Tibial nerve (tissue), 4 donors: ENCODE measurements around the gene TBCD. TPM values are rescaled to one million over a fixed set of nuclear protein-coding genes. Genes with fewer than 3 reads are reported as not detected.

ENCODE experiments used
- DNase-seq, 2 donors: peaks; one replicate each; pipeline ENCODE4 v3.0.0-alpha.2; 2019; ENCODE audit warnings: low spot score in 2 of 2
- H3K27ac ChIP-seq, 4 donors: fragments of 200-600 bp; sonication (generic) in 3 of 4; one replicate each; pipeline ENCODE4 v1.5.1; 2017 to 2019; ENCODE audit warnings: mild to moderate bottlenecking in 1 of 4
- H3K27me3 ChIP-seq, 2 donors: fragments of 200-600 bp; sonication (generic) in 1 of 2; one replicate each; pipeline versions ENCODE4 v1.5.1 to v1.6.0; 2017 to 2019
- H3K36me3 ChIP-seq, 3 donors: fragments of 200-600 bp; sonication (generic); one replicate each; pipeline ENCODE4 v1.5.1; 2018 to 2019
- H3K4me1 ChIP-seq, 4 donors: fragments of 200-600 bp; sonication (generic) in 3 of 4; one replicate each; pipeline ENCODE4 v1.5.1; 2017 to 2019
- H3K4me3 ChIP-seq, 4 donors: fragments of 200-600 bp; sonication (generic) in 3 of 4; one replicate each; pipeline ENCODE4 v1.5.1; 2017 to 2019; ENCODE audit warnings: mild to moderate bottlenecking in 1 of 4, moderate library complexity in 1 of 4
- H3K9me3 ChIP-seq, 4 donors: fragments of 200-600 bp; sonication (generic) in 3 of 4; one replicate each; pipeline ENCODE4 v1.5.1; 2017 to 2019
- EP300 ChIP-seq, 2 donors: sonication (generic); formaldehyde crosslinking; IDR thresholded peaks; one replicate each; pipeline ENCODE4 v1.6.1; 2017; ENCODE audit warnings: antibody characterized with exemption in 2 of 2, mild to moderate bottlenecking in 1 of 2
- POLR2A ChIP-seq, 2 donors: fragments of 450-650 bp; IDR thresholded peaks; one replicate each; pipeline ENCODE4 v1.6.1; 2017; ENCODE audit warnings: antibody characterized with exemption in 2 of 2, mild to moderate bottlenecking in 2 of 2, moderate library complexity in 2 of 2
- WGBS, 2 donors: methylation state at CpG; one replicate each; pipeline ENCODE4 v1.1.5; 2018; 5-methylcytosine and 5-hydroxymethylcytosine counted together
- total RNA-seq, 4 donors: library from RNA; depleted of rRNA; stranded (reverse); fragments of >200 nt; gene quantifications; one replicate each; pipeline ENCODE4 v1.1.0, GENCODE V29; 2016
- TF ChIP-seq, protein P1 (sequence below), 5 experiments: fragments of 200-600 bp in 3 of 5; fragments of 450-650 bp in 2 of 5; sonication (generic) in 3 of 5; IDR thresholded peaks; one replicate each; pipeline ENCODE4 v1.5.1; 2016 to 2019; ENCODE audit warnings: antibody characterized with exemption in 5 of 5, mild to moderate bottlenecking in 3 of 5, moderate library complexity in 2 of 5

Gene TBCD
- total RNA-seq, 4 donors from 2014 or later, result 42.6 to 115 (median 87.9) TPM

DNA sequence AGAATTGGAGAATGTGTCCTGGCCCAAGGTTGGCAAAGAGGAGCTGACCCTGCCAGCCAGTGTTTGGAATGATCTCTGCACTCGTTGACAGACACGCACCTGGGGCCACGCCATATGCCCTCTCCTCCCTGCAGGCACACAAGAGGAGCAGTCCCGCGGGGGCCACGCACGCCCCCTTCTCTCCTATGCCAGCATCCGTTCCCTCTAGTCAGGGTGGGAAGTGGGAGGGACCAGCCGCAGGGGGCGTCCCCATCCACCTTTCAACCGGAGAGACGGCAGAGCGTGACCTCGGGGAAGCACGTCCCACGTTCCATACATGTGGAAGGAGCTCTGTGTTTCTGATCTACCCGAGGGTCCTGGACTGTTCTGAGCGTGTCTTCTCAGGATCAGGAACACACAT, 174.9 kb downstream of the TBCD start:
- DNase-seq, result no peak
- TF ChIP-seq POLR2A (IDR thresholded peaks at IDR 0.05) (no peak), EP300 (IDR thresholded peaks at IDR 0.05) (no peak)
- TF ChIP-seq, protein P1, sequence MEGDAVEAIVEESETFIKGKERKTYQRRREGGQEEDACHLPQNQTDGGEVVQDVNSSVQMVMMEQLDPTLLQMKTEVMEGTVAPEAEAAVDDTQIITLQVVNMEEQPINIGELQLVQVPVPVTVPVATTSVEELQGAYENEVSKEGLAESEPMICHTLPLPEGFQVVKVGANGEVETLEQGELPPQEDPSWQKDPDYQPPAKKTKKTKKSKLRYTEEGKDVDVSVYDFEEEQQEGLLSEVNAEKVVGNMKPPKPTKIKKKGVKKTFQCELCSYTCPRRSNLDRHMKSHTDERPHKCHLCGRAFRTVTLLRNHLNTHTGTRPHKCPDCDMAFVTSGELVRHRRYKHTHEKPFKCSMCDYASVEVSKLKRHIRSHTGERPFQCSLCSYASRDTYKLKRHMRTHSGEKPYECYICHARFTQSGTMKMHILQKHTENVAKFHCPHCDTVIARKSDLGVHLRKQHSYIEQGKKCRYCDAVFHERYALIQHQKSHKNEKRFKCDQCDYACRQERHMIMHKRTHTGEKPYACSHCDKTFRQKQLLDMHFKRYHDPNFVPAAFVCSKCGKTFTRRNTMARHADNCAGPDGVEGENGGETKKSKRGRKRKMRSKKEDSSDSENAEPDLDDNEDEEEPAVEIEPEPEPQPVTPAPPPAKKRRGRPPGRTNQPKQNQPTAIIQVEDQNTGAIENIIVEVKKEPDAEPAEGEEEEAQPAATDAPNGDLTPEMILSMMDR (IDR thresholded peaks at IDR 0.05), result no peak
- peaks cover 0 to 10% (median 3%) of the 10 kb centered on the region in 4 donors for H3K4me1 ChIP-seq
- no peaks in the 10 kb centered on the region for H3K27me3 ChIP-seq
- peaks cover 3 to 93% (median 8%) of the 10 kb centered on the region in 3 donors for H3K36me3 ChIP-seq
- 89 to 93% methylated on average over 18 of the region's 18 CpGs for WGBS, 2 donors
- H3K4me3 ChIP-seq, result no peak overlapping the region
- H3K27ac ChIP-seq, result no peak overlapping the region
- H3K9me3 ChIP-seq, result no peaks in the 10 kb centered on the region

DNA sequence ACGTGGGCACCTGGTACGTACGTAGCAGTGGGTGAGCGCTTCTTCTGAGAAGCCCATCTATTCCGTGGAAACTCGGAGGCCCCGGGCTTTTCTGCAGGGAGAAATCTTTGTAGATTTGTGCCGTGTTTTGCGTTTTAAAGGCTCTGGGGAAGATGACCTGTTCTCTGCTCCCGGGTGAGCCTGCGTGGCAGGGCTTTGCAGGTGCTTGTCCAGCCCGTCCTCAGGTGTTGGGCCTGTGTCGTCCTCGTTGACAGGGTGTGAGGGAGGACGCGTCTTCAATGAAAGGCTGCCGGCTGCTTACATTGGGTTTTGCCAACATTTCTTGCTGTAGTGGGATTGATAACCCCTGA, 175.4 kb downstream of the TBCD start:
- H3K9me3 ChIP-seq, result no peaks in the 10 kb centered on the region
- H3K27me3 ChIP-seq, result no peaks in the 10 kb centered on the region
- 92 to 93% methylated on average over 17 of the region's 17 CpGs for WGBS, 2 donors
- no peak for DNase-seq
- H3K4me1 ChIP-seq, result peaks cover 0 to 16% (median 5%) of the 10 kb centered on the region in 4 donors
- no peak overlapping the region for H3K27ac ChIP-seq
- H3K36me3 ChIP-seq, result peaks cover 3 to 91% (median 8%) of the 10 kb centered on the region in 3 donors
- no peak overlapping the region for H3K4me3 ChIP-seq
- TF ChIP-seq POLR2A (IDR thresholded peaks at IDR 0.05) (no peak), EP300 (IDR thresholded peaks at IDR 0.05) (no peak)
- TF ChIP-seq, protein P1 (IDR thresholded peaks at IDR 0.05), result no peak

DNA sequence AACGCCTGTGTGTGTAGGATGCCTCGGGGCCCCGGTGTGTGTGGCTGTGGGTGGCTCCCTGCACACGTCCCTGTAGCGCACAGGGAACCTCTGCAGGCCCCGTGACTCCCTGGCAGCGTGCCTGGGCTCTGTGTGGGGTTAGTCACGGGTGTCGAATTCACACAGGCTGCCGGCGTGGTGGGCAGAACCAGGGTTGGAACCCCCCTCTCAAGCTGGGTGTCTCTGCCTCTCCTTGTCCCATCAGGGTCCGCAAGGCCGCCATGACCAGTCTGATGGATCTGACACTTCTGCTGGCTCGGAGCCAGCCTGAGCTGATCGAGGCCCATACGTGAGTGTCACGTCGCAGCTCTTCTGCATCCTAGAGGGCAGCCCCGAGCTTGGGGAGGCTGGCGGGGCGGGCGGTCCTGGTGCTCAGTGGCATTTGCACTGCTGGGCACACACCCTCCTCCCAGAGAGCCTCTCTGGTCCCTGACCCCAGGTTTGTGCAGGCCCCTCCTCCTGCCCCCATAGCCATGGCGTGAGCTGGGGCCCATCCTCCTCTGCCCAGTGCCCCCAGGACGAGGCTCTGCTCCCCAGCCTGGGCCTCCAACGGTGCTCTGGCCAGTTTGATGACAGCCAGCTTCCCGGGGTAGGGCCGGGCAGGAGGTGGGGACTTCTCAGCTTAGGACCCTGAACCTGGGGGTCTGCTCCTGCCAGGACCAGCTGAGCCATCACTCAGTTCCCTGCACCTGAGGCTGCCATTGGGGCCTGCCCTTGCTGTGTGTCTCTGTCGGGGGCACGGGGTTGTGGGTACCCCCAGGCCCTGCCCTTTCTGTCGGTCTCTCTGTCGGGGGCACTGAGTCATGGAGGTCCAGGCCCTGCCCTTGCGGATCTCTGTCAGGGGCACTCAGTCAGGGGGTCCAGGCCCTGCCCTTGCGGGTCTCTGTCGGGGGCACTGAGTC, 176.1 kb downstream of the TBCD start:
- no peak for DNase-seq
- Histone ChIP-seq H3K9me3 (no peaks in the 10 kb centered on the region), H3K27ac (no peak overlapping the region), H3K36me3 (peaks cover 3 to 93% (median 8%) of the 10 kb centered on the region in 3 donors), H3K27me3 (no peaks in the 10 kb centered on the region), H3K4me3 (no peak overlapping the region), H3K4me1 (peaks cover 0 to 18% (median 6%) of the 10 kb centered on the region in 4 donors)
- 82 to 88% methylated on average over 20 to 31 of the region's 34 CpGs for WGBS, 2 donors
- TF ChIP-seq, protein P1 (IDR thresholded peaks at IDR 0.05), result no peak
- TF ChIP-seq POLR2A (IDR thresholded peaks at IDR 0.05) (no peak), EP300 (IDR thresholded peaks at IDR 0.05) (no peak)

DNA sequence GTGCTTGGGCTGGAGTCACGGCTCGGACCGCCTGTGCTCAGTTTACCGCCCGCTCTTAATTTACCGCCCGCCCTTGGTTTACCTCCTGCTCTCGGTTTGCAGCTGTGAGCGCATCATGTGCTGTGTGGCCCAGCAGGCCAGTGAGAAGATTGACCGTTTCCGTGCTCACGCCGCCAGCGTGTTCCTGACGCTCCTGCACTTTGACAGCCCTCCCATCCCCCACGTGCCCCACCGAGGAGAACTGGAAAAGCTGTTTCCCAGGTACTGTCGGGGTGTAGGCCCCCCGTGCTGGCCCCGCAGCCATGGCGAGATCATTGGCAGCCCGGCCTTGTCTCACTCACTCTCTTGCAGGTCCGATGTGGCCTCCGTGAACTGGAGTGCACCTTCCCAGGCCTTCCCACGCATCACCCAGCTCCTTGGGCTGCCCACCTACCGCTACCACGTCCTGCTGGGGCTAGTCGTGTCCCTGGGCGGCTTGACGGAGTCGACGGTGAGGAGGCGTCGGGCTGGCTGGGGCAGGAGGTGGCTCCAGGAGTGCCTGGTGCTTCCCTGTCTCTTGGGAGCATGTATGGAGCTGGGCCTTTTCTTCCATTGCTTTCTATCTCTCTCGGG, 177.3 kb downstream of the TBCD start:
- Histone ChIP-seq H3K4me1 (peaks cover 0 to 18% (median 6%) of the 10 kb centered on the region in 4 donors), H3K27me3 (no peaks in the 10 kb centered on the region), H3K4me3 (no peak overlapping the region), H3K27ac (no peak overlapping the region), H3K36me3 (peaks cover 3 to 93% (median 8%) of the 10 kb centered on the region in 3 donors), H3K9me3 (no peaks in the 10 kb centered on the region)
- peak in 1 of 2 donors; percentile 8 for DNase-seq
- TF ChIP-seq POLR2A (IDR thresholded peaks at IDR 0.05) (no peak), EP300 (IDR thresholded peaks at IDR 0.05) (no peak)
- TF ChIP-seq, protein P1 (IDR thresholded peaks at IDR 0.05), result no peak
- 93 to 94% methylated on average over 35 of the region's 35 CpGs for WGBS, 2 donors

DNA sequence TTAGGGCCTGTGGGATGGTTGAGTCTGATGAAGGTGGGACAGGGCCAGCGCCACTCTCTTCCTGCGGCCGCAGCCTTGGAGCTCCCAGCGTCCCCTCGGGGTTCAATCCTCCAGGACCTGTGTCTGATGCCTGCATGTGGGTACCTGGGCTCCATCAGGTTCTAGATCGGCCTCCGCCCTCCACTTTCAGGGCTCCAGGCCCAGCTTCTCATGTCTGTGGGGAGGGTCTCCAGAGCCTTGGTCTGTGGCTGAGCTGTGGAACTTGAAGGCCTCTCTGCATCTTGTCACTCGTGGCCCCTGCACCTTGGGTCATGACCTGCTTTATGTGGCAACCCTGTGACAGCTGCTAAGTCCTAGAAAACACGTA, 177.8 kb downstream of the TBCD start:
- DNase-seq, result no peak
- TF ChIP-seq POLR2A (IDR thresholded peaks at IDR 0.05) (no peak), EP300 (IDR thresholded peaks at IDR 0.05) (no peak)
- TF ChIP-seq, protein P1 (IDR thresholded peaks at IDR 0.05), result no peak
- Histone ChIP-seq H3K27me3 (no peaks in the 10 kb centered on the region), H3K4me3 (no peak overlapping the region), H3K36me3 (peaks cover 3 to 93% (median 8%) of the 10 kb centered on the region in 3 donors), H3K4me1 (peaks cover 0 to 18% (median 6%) of the 10 kb centered on the region in 4 donors), H3K27ac (no peak overlapping the region), H3K9me3 (no peaks in the 10 kb centered on the region)
- 87 to 95% methylated on average over 8 to 9 of the region's 9 CpGs for WGBS, 2 donors
